Measurements from ENCODE around the gene NDUFB6.
A peak's percentile ranks its signal among the peaks of the same experiment; 100 is the strongest.
"Not testable (repeated sequence)": the region's sequence is repeated elsewhere in the genome, so short reads cannot be mapped to it uniquely, and the experiment has no call there.

Gene NDUFB6

DNA sequence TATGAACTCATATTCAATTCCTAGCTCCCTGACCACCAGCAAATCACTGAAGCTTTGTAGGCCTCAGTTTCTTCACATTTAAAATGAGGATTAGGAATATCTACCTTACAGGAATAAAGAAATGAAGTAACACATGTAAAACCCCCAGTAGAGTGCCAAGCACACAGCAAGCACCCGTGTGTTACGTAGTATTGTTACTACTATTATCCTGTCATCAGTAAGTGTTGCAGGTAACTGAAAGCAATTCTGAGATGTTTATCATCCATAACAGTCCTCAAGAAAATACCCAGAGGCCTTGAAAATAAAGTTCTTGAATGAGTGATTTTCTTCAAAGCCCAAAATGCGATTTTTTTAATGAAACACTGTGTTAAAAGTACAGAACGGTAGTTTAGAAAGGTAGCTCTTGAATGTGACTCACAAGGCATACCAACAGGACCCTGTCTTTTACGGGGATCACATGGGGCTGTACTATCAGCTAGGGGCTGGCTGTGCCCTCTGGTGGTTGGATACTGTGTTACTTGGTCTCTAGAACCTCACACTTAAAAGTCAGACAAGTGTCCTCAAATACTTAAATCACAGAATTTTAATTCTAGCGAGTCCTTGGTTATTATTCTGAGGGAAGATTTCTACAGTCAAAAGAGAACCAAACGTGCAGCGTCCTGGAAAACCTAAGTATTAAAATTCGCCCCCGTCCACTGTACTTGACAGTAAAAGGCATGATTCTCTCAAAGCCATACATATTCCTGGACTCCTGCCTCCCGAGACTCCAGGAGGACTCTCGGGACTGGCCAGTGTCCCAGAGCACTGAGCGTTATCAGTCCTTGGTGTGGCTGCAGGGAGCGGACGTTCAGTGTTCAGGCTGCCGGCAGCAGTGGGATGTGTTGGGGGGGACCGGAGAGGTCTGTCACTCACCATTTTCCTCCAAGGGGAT lies 725 bp downstream of the NDUFB6 start:
- peak; percentile 69 for DNase-seq (ENCODE audit: low read depth)

DNA sequence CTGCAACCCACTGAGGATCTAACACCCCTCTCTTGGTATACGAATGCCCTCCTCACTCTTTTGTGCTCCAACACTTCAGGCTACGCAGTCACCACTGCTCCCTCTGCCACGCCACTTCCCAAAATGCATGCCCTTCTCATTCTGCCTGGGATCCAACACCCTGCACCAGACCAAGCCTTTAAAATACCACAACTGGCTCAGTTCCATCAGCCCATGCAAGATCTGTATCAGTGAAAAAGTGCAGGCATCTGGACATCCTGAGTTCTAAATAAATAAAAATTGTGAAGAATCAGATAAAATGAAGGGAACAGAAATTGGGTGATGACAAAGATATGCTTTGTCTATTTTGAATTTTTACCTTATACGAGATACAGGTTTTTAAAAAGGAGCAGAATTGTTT lies 2.7 kb downstream of the NDUFB6 start:
- DNase-seq (ENCODE audit: low read depth): no peak

- no peak for DNase-seq (ENCODE audit: low read depth)
These were observed 6.2 kb downstream of the NDUFB6 start for GRCh38 chr9:32566770-32567169.

- DNase-seq (ENCODE audit: low read depth): no peak
These were observed 7.0 kb downstream of the NDUFB6 start for GRCh38 chr9:32565967-32566366.

DNA sequence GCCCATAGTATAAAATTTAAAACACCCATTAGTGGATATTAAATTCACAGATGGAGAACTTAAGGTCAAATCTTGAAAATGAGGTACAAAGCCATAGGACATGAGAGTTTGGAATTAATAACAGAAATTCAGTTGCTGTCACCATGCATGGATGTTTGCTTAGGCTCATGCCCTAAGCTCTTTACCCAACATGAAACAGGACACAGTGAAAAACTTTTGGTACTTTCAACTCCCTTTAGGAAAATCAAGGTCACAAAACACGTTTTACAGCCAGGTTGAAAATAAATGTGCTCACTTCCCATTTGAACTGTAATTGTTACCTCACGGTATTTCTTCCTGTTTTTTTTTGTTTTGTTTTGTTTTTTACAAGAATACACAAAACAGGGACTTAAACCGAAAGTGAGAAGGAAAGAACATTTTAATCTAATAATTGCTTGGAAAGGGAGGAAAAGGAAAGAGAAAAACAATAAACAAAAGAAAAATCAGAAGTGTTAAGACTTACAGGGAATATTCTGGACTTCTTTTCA lies 14.5 kb downstream of the NDUFB6 start:
- no peak for DNase-seq (ENCODE audit: low read depth)

- DNase-seq (ENCODE audit: low read depth): no peak
These were observed 18.4 kb downstream of the NDUFB6 start for GRCh38 chr9:32554591-32554990.

- DNase-seq (ENCODE audit: low read depth): no peak
These were observed 18.9 kb downstream of the NDUFB6 start for GRCh38 chr9:32554107-32554506.

- peak; percentile 89 for DNase-seq (ENCODE audit: low read depth)
These were observed 20.6 kb downstream of the NDUFB6 start, which contains the start of the genes SMIM27 and TOPORS for GRCh38 chr9:32552172-32552872. Gene SMIM27 (plus strand): TSS chr9:32552327. CDS start chr9:32552435, 108 bp downstream. Gene TOPORS (minus strand): TSS chr9:32552586. CDS start chr9:32552436, 150 bp downstream.

- peak; percentile 17 for DNase-seq (ENCODE audit: low read depth)
These were observed 21.5 kb downstream of the NDUFB6 start for GRCh38 chr9:32551276-32552051.

DNA sequence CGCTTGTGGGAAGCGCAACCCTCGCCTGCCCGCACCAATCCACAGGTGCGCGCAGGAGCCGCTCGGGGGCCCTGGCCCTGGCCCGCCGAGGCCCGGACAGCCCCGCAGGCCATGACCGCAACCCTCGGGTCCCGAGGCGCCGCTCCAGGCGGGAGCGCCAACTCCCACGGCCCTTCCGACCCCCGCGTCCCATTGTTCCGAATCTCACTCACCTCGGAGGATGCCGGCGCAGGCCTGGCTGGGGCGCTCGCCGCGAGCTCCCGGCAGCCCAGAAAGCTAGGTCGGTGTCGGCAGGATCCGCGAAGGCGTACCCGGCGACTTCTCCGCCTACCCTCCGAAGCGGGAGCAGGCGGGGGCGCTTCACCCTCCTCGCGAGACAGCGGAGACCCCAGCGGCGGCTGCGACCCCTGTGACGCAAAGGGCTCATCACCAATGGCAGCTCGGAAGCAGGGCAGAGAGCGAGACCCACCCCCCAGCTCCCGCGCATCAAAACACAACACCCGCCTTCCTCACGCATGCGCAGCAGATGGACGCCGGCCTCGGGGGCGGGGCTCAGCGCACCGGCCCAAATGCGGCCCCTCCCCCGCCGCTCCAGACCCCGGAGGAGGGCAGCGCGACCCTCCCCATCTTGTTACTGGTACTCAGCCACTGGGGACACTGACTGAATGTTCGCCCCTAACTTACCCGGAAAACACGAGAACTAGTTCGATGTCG lies 22.2 kb downstream of the NDUFB6 start:
- peak; percentile 95 for DNase-seq (ENCODE audit: low read depth)

DNA sequence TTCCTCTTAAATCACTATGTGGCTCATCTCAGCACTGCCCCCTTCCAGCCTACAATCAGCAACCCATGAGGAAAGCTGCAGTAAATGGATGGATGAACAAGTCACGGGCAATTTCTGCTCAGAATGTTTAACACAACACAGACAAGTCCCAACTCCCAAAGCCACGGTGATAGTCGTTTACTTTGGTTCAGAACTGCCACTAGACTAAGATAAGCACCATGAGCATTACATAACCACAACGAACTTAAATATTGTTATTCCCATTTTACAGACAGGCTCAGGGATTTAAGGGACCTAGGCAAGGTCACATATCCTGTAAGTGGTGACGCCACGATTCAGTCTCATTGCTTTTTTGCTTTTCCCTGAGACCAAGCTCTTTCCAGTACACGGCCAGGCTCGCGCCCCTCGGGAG lies 22.8 kb downstream of the NDUFB6 start:
- DNase-seq (ENCODE audit: low read depth): no peak

DNA sequence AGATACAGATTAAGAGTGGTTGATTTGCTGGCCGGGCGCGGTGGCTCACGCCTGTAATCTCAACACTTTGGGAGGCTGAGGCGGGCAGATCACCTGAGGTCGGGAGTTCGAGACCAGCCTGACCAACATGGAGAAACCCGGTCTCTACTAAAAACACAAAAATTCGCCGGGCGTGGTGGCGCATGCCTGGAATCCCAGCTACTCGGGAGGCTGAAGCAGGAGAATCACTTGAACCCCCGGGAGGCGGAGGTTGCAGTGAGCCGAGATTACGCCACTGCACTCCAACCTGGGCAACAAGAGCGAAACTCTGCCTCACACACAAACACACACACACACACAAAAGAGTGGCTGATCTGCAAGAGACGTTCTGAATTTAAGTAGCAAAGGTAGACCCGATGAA lies 24.7 kb downstream of the NDUFB6 start:
- DNase-seq (ENCODE audit: low read depth): not testable (repeated sequence)

- no peak for DNase-seq (ENCODE audit: low read depth)
These were observed 27.1 kb downstream of the NDUFB6 start for GRCh38 chr9:32545884-32546283.

- DNase-seq (ENCODE audit: low read depth): no peak
These were observed 29.9 kb downstream of the NDUFB6 start for GRCh38 chr9:32543047-32543446.

GRCh38 chr9:32533816-32534215 lies 39.1 kb downstream of the NDUFB6 start:
- DNase-seq (ENCODE audit: low read depth): no peak

GRCh38 chr9:32533336-32533735 lies 39.6 kb downstream of the NDUFB6 start:
- no peak for DNase-seq (ENCODE audit: low read depth)

DNA sequence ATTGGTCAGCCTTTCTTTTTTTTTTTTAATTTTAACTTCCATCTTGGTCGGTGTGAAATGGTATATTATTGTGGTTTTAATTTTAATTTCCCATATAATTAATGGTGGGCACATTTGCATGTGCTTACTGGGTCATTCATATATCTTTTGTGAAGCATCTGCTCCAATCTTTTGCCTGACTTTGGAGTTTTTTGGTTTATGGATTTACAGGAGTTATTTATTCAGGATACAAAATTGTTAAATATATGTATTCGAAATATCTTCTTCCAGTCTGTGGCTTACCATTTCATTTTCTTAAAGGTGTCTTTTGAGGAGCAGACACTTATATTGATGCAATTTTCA lies 46.3 kb downstream of the NDUFB6 start:
- no peak for DNase-seq (ENCODE audit: low read depth)

- peak; percentile 74 for DNase-seq (ENCODE audit: low read depth)
These were observed 46.8 kb downstream of the NDUFB6 start, which contains the start of gene RIGI for GRCh38 chr9:32526041-32526706. Gene RIGI (minus strand): TSS chr9:32526196. CDS start chr9:32526166, 30 bp downstream.

GRCh38 chr9:32525709-32526030 lies 47.3 kb downstream of the NDUFB6 start:
- DNase-seq (ENCODE audit: low read depth): no peak

DNA sequence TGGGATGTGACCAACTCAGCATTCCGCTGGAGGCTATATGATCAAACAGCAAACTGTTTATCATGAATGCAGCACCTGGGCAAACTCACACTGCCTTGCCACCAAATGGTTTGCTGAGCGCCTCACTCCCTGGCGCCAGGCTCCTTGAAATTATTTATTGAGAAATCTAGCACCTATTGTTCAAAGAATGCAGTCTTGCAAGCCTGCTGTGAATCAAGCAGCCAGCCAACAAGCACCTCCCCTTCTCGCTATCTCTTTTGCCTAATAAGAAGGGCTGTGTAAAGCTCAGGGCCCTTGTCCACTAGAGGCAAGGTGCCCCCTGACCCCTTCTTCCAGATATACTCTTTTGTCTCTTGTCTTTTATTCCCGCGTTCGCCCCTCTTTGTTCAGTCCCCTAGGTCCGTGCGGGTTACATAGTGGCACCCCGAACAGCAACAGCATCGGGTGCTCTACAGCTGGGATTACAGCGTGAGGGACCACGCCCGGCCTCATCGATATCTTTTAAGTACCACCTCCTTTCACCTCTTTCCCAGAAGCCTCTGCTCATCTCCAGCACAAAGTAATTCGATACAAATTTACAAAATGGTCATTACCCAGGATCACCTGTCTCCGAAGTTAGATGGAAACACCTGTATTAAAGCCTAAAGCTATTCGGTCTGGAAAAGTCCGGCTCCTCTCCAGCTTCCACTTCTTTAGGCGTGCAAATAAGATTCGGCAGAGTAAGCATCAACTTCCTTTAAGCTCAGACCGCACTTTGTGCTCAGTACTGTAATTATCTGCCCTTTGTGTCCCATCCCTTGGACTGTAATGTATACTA lies 47.9 kb downstream of the NDUFB6 start:
- DNase-seq (ENCODE audit: low read depth): no peak

Measured in T follicular helper cell (primary cell).